Measurements from ENCODE around the gene SUCLG2.

Gene SUCLG2

GRCh38 chr3:67648229-67648628 lies 6.2 kb downstream of the SUCLG2 start:
- DNase-seq = no peak

- DNase-seq = no peak
Observed at GRCh38 chr3:67647390-67647878, 7.0 kb downstream of the SUCLG2 start.

- no peak for DNase-seq
Observed at GRCh38 chr3:67646586-67647234, 7.7 kb downstream of the SUCLG2 start.

- DNase-seq = no peak
Observed at GRCh38 chr3:67644827-67645226, 9.6 kb downstream of the SUCLG2 start.

- DNase-seq = no peak
Observed at GRCh38 chr3:67642734-67643133, 11.7 kb downstream of the SUCLG2 start.

GRCh38 chr3:67642190-67642589 lies 12.2 kb downstream of the SUCLG2 start:
- DNase-seq = no peak

- DNase-seq = no peak
Observed at GRCh38 chr3:67641451-67641850, 13.0 kb downstream of the SUCLG2 start.

GRCh38 chr3:67640023-67640660 lies 14.3 kb downstream of the SUCLG2 start:
- DNase-seq = no peak

GRCh38 chr3:67637255-67637900 lies 17.0 kb downstream of the SUCLG2 start:
- DNase-seq = no peak

GRCh38 chr3:67635806-67636205 lies 18.6 kb downstream of the SUCLG2 start:
- DNase-seq = no peak

- no peak for DNase-seq
Observed at GRCh38 chr3:67635257-67635656, 19.2 kb downstream of the SUCLG2 start.

GRCh38 chr3:67630666-67631362 lies 23.6 kb downstream of the SUCLG2 start:
- DNase-seq = no peak

- DNase-seq = no peak
Observed at GRCh38 chr3:67624687-67625086, 29.7 kb downstream of the SUCLG2 start.

GRCh38 chr3:67624078-67624477 lies 30.3 kb downstream of the SUCLG2 start:
- peak; percentile 16 for DNase-seq

- DNase-seq = no peak
Observed at GRCh38 chr3:67622652-67623051, 31.8 kb downstream of the SUCLG2 start.

- no peak for DNase-seq
Observed at GRCh38 chr3:67620869-67621268, 33.5 kb downstream of the SUCLG2 start.

- no peak for DNase-seq
Observed at GRCh38 chr3:67619991-67620390, 34.4 kb downstream of the SUCLG2 start.

- no peak for DNase-seq
Observed at GRCh38 chr3:67617518-67617917, 36.9 kb downstream of the SUCLG2 start.

- no peak for DNase-seq
Observed at GRCh38 chr3:67616046-67616445, 38.4 kb downstream of the SUCLG2 start.

- no peak for DNase-seq
Observed at GRCh38 chr3:67614195-67614594, 40.2 kb downstream of the SUCLG2 start.

GRCh38 chr3:67610458-67610857 lies 44.0 kb downstream of the SUCLG2 start:
- DNase-seq = no peak

- DNase-seq = no peak
Observed at GRCh38 chr3:67609709-67610108, 44.7 kb downstream of the SUCLG2 start.

- no peak for DNase-seq
Observed at GRCh38 chr3:67608034-67608433, 46.4 kb downstream of the SUCLG2 start.

- DNase-seq = peak; percentile 2
Observed at GRCh38 chr3:67605377-67605776, 49.0 kb downstream of the SUCLG2 start.
